ENCODE results near the gene SFXN1.
"Not testable (repeated sequence)": the region's sequence is repeated elsewhere in the genome, so short reads cannot be mapped to it uniquely, and the experiment has no call there.

Gene SFXN1

DNA sequence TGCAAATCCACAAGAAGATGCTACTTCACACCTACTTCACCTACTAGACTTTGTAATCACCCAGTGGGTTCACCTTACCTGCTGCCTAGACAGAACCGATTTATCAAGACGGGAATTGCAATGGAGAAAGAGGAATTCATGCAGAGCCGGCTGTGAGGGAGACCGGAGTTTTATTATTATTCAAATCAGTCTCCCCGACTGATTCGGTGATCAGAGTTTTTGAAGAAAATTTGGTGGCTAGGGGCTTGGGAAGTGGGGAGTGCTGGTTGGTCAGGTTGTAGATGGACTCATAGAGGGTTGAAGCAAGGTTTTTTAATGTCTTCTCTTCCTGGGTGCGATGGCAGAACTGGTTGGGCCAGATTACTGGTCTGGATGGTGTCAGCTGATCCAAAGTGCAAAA lies 23.4 kb downstream of the SFXN1 start:
- DNase-seq: no peak

DNA sequence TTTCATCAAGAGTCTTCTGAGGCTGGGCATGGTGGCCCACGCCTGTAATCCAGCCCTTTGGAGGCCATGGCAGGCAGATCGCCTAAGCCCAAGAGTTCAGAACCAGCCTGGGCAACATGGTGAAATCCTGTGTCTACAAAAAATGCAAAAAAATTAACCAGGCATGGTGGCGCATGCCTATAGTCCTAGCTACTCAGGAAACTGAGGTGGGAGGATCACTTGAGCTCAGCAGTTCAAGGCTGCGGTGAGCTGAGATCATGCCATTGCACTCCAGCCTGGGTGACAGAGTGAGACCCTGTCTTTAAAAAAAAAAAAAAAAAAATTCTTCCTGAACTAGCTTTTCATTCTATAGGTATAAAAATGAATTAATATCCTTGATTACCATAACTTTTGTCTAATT lies 29.3 kb downstream of the SFXN1 start:
- DNase-seq: not testable (repeated sequence)

DNA sequence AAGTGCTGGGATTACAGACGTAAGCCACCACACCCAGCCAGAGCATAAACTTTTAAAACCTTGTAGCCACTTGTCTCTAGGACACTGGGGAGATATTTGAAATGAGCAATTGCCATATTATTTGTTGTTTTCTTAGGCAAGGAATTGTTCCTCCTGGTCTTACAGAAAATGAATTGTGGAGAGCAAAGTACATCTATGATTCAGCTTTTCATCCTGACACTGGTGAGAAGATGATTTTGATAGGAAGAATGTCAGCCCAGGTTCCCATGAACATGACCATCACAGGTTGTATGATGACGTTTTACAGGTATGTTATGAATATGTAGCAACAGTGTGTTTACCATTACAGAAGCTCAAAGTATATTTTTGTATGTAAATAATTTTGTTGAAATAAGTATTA lies 30.5 kb downstream of the SFXN1 start:
- no peak for DNase-seq

DNA sequence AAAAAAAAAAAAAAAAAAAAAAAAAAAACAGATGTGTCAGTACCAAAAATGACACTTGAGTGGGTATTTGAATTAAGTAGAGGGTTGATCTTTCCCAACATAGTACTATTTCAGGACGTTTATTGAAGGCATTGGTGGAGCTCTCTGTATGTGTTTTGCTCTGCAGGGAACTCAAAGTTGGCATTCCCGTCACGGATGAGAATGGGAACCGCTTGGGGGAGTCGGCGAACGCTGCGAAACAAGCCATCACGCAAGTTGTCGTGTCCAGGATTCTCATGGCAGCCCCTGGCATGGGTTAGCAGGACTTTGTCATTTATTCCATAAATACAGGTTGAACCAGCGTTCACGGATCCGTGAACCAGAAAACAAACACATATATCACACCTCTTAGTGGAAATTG lies 34.9 kb downstream of the SFXN1 start:
- no peak for DNase-seq

DNA sequence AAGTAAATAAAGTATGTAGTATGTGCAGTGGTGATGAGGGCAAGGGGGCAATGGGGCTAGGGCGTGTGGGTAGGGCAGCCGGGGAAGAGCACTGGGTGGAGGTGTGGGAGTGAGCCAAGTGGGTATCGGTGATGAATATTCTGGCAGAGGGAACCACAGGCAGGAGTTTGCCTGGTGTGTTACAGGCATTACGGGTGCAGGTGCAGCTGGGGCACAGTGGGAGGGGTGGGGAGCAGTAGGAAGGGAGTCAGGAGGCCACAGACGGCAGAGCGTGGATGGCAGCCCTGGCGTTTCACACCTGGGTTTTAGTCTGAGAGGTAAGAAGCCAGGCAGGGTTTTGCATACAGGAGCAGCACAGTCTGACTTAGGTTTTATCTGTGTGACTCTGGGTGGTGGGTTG lies 35.4 kb downstream of the SFXN1 start:
- DNase-seq: no peak

DNA sequence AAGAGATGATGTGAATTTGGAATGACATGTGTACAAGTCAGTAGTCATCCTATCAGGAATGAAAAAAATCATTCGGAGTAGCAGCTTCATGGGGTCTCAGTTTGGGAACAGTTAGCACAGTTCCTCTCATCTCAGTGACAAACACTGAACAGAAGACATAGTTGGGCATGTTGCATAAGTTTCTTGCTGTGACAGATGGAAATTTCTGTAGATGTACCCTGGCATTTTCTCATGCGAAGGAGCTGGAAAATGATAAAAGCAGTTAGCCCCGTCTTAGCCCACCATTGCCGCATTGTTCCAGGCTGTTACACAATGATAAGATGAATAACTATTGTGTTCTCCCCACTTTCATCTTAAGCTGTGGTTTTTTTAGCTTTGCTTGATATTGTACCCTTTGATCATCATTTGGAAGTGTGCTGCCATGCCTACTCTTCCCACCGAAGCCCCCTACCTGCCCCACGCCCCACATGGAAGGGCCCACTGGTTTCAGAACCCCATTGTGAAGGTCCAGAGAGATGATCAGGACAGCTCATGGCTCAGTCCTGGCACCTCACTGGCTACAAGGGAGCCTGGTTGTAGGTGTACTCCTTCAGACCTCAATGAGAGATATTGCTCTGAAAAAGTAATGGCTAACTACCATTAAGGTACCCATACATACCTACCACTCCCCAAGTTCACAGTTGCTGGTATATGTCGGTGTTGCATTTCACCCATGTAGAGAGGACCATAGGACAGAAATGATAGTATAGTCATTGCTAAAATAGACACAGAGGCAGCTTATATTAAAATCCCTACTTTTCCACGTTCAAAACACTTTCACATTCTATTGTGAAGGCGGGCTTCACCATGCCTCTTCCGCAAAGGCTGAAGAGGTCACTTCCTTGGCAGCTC lies 38.8 kb downstream of the SFXN1 start:
- DNase-seq: no peak

DNA sequence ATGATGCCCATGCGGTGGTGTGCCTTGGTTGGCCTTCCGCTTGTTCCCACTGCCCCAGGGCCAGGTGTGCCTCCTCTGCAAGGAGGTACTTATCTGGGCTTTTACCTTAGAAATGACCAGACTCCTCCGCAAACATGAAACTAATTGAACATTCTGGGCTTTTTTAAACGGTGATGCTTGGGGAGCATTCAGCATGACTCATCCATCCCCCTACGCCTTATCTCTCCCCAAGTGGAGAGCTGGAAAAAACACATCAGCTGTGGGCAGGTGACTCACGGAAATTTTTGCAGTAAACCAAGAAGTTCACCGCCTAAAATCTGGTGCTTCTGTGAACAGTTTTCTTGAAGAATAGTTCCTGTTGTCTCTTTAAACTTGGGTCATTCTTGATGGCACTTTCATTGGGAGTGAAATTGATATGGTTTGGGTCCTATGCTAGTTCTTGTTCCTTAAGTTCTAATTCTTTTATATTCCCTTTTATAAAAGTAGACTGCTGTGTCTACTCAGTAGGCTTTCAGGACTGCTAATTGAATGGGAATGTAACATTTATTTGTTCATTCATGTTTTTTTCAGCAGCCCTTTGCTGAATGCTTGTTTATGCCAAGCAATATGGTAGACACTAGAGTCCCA lies 39.6 kb downstream of the SFXN1 start:
- no peak for DNase-seq

DNA sequence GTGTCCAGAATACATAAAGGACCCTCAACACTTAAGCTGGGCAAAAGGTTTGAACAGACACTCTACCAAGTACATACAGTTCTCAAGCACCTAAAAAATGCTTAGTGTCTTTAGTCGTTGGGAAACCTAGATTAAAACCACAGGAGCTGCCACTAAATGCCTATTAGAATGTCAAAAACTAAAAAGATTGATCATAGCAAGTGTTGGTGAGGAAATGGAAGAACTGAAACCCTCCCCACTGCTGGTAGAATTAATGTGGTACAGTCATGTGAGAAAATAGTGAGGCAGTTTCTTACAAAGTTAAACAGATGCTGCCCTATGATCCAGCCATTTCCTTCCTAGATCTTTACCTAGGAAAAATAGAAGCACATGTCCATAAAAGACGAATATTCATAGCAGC lies 40.6 kb downstream of the SFXN1 start:
- DNase-seq: no peak

DNA sequence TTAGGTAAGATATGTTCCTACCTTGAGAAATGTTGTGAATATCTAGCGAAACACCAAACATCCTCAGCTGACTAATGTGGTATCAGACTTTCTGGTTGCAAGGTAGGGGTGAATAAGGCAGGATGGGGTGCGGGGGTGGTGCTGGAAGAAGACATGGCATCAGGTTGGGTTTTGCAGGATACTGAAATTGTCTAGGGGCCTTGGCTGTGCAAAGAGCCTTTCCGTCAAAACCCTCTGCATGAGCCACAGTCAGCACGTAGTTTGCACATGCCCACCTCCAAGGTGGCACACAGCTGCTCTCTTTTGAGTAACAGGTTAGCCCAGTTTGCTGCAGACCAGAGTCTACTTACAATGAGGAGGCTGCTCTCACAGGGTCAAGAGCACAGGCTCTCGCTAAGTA lies 42.0 kb downstream of the SFXN1 start:
- DNase-seq: no peak

DNA sequence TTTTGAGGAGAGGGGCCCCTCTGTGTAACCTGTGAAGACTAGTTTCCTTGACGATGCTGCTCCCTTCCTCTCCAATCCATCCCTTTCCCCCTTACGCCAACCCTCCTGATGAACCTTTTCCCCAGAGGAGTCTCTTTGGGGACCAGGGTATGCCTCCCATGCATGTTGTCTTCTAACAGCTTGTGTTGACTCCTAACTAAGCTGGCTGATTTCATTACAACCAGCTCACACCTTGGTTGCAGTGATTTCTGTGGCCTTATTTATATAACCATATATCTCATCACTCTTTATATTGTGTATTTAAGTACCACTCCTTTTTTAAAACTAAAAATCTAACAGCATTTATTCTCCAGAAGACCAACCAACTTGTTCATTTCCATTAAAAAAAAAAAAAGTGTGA lies 42.5 kb downstream of the SFXN1 start:
- DNase-seq: no peak

DNA sequence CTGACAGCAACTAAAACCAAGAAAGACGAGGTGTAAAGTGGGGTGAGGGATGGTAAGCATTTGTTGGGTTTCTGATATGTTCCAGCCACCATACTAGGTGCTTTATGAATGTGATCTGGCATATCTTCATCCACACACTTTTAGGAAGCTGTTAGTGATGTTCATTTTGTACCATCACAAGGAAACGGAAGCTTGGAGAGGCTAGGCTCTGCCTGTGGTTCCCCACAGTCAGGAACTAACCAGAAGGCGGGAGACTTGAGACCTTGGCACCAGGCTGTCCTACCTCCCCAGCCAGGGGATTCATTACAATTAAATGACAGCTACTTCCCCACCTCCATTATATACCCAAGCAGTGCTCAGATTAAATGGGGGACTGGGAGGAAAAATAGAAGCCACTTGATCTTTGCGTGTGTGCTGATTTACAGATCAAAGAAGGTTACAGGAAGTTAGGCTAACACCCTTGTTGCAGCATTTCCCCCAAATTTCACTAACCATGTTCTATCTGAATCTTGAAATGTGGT lies 43.0 kb downstream of the SFXN1 start:
- no peak for DNase-seq

DNA sequence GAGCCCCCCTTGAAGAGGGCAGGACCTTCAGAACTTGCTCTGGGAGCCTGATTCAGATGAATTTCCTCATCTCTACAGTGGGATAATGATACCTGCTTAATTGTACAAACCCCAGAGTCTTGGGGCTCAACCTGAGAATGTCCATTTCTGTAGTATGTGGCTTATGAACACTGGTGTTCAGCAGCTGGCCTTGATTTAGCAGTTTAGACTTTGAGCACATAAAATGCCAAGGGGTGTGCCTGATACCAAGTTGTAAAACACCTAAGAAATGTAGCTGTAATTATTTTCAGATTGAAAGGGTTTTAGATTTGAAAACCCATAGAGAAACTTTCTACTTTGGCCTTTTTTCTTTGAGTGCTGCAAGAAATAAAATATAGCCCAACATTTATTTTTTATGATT lies 44.9 kb downstream of the SFXN1 start:
- DNase-seq: no peak

DNA sequence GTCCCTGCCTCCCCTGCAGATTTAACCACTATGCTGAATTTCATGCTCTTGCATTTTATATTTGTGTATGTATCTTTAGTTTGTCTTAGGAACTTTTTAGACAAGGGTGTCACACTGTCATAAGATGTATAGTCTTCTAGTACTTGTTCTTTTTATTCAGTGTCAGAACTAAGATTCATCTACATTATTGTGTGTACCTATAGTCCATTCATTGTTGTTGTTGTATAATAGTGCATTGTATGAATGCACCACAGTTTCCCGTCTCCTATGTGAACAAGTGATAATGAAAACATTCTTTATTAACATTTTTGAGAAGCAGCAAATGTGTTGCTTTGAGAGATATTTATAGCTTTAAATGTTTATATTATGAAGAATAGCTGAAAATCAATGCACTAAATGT lies 45.9 kb downstream of the SFXN1 start:
- no peak for DNase-seq

DNA sequence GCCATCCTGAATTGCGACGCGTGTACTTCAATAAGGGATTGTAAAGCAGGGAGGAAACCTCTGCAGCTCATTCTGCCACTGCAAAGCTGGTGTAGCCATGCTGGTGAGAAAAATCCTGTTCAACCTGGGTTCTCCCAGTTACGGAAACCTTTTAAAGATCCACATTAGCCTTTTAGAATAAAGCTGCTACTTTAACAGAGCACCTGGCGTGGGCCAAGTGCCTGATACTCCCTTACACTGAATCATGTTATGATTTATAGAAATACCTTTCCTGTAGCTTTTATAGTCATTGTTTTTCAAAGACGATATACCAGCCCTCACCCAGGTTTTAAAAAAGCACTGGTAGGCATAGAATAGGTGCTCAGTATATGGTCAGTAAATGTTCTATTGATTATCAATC lies 48.3 kb downstream of the SFXN1 start:
- no peak for DNase-seq

DNA sequence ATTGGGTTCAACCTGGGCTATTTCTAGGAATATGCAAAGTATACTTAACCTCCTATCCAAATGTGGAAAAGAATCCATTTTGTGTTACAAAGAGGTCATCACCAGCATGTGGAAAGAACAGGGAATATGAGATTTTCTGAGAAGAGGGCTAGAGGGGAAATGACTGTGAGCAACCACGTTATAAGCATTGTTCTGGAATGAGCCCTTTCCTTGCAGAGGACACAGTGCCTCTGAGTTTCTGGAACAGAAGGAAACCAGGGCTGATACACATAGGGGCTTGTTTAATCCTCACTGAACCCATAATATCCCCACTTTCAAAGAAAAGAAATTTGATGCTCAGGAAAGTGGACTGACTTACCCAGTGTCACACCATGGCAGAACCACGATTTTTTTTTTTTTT lies 53.0 kb downstream of the SFXN1 start:
- no peak for DNase-seq

DNA sequence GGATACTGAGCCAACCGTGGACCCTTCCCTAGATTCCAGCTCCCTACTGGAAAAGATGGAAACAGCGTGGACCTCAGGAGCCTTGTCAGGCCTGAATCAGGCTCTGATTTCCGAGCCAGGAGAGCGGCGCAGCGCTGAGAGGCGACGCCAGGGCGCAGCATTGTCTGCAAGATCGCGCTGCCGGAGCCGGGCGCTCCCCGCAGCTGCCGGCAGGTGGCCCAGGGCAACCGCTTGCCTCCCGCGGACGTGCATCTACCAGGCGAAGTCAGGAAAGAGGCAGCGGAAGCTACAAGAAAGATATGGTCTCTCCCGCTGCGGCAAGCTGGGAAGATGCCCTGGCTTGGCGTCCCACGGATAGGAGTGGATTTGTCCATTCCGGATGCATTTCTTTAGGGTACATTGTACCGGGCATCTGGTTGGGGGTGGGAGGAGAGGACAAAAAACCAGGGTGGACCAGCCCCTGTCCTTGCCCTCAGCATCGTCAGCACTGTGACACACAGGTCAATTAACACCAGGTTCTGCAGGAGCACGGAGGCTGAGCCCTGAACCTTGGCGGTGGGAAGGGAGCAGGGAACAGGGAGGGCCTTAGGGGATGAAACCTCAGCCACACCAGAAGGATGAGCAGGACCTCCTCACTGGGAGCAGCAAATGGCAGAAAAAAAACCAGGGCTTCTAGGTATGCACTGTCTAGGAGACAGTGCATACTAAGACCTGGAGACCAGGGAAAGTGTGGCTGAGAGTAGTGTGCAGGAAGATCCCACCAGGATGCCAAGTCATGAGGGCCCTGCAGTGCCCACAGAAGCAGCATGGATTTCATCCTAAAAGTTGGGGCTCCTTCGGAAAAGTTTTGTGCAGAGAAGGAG lies 55.9 kb downstream of the SFXN1 start:
- DNase-seq: peak; percentile 79

DNA sequence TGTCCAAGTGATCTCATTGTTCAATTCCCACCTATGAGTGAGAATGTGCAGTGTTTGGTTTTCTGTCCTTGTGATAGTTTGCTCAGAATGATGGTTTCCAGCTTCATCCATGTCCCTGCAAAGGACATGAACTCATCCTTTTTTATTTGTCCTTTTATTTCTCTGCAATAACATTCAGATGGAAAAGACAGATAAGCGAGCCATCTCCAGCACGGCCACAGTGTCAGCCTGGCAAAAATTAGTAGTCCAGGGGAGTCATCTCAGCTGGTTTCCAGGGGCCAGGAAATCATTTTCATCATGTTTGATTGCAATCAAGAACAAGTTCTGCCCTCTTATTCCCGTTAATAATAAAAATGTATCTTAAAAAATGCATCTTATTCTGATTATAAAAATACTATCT lies 57.0 kb downstream of the SFXN1 start:
- DNase-seq: not testable (repeated sequence)

DNA sequence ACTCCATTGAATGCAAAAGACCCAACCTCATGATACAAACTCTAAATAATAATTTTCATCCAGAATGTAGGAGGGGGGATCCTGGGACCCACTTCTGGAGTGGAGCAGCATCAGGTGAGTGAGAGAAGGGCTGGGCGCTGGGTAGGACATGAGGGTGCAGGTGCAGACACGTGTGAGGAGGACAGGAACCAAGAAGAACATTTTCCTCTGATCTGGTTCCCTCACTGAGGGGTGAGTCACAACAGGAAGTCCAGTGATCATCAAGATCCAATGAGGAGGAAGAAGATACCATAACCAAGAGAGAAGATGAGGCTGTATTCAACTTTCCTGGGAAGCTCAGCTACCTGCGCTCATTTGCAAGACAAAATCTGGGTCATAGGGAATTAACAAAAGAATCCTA lies 57.4 kb downstream of the SFXN1 start:
- no peak for DNase-seq

DNA sequence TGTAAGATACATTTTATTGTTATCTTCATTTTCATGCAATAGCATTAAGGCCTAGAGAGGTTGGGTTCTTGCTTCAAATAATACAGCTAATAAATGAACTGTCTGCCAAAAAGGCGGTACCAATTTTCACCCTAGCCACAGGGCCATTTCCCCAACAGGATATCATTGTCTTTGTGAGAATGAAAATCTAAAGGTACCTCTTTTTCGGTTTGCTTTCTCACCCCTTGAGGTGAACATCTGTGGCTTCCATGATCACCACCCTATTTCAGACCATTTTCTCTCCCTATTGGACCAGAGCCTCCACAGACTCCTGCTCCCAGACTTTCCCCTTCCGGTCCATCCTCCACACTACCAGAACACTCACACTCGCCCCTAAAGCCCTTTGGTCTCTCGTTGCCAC lies 60.2 kb downstream of the SFXN1 start:
- DNase-seq: no peak

DNA sequence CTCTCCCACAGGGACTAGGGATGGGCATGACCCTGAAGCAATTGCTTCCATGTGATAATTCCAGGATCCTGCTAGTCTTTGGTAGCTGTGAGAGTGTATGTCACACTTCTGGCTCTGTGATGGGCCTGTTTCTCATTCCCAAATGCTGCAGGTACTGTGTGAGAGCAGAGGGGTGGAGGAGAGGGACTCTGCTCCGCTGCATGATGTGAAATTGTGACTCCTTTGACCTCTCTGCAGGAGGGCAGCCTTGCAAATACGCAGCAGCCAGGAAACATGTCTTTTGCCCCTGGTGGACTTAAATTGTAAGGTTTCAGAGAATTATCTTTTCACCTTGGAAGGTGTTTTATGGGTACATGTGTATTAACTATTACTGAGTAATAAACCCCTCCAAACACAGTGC lies 61.6 kb downstream of the SFXN1 start:
- no peak for DNase-seq

DNA sequence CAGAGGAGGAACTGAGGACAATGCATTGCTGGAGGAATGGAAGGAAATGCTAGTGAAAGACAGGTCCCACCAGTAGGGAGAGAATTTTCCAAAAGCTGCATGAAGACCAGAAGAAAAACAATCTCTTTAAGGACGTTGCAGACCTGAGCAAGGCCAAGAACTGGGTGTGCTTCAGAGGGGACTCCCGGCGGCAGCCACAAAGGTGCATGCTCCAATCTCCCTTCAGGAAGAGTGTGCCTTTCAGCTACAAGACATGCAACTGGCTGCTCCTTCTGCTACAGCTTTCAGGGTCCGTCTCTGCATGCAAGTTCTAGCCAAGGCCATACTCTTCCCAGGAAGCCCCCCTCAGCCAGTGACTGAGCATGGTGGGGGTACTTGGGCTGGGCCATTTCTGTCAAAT lies 62.9 kb downstream of the SFXN1 start:
- no peak for DNase-seq

DNA sequence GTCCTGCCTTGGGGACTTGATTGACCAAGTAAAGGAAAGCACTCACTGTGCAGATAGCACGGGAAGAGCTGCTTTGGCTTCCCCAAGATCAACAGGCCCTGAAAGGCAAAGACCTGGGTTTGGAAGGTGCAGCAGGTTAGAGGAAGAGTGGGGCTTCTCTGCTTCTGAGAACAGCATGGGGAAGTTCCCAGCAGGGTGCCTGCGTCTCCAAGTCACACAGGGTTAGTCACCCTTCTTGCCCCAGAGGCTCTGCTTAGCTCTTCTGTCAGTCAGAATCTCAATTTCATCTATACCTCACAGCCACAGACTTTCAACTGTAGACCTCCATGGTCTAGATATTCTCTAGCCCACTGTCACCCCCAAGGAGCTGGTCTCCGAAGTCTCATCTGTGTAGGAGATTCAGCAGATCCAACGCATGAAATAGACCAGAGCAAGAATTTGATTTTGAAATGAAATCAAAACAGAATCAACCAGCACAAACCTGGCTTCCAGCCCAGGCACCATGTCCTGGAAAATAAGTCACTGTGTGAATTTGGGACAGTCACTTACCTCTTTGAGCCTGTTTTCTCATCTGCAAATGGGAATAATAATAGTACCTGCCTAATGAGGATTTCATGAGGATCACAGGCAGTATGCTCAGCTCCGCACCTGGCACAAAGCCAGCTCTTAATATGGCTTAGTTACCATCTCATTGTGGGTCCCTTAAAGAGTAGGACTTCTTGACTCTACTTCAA lies 64.0 kb downstream of the SFXN1 start:
- DNase-seq: no peak

DNA sequence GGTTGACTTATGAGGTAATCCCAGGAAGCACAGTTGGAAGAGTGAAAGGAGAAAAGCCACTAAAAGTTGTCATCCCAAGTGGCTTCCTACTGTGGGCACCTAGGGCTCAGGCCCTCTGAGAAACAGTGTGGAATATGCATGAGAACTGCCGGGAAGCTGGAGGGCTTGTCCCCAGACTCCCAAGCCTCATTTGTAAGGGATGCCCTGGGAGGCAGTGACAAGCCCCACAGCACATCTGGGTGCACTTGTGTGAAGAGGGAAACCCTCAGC lies 64.5 kb downstream of the SFXN1 start:
- no peak for DNase-seq
